GM21737 (cell line): ENCODE results near the gene PKNOX1.
"Not testable (repeated sequence)": the region's sequence is repeated elsewhere in the genome, so short reads cannot be mapped to it uniquely, and the experiment has no call there.

Source experiments
- ATAC-seq: cut with Tn5 transposase; IDR thresholded peaks from one replicate; pipeline ENCODE4 v1.9.1; 2021; ENCODE audit warnings: mild to moderate bottlenecking, moderate library complexity; ENCODE audit not compliant: unreplicated experiment

PKNOX1 gene

DNA sequence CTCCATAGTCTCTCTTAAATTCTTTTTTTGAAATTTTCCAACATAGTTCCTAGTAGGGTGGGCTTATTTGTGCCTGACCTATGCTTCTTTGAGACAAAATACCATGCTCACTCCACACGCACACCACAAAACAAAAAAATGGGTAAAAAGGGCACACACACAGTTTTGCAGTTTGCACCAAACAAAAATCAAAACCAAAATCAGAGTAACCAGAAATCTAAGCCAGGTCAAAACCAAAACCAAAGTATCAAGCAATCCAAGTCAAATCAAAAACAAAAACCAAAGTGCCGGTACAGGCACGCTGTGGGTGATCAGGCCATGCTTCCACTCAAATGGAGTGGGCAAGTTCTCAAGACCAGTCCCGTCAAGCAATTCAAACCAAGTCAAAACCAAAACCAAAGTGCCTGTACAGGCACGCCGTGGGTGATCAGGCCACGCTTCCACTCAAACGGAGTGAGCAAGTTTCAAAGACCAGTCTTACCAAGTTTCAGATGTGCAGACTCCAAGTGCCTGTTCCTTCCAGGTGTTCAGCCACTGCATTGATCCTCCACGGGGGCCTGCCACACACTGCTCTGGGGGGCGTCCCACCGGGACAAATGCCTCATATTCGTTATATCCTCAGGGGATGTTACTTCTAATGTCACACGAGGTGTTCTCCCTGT, 25.1 kb upstream of the PKNOX1 start:
- not testable (repeated sequence) for ATAC-seq

DNA sequence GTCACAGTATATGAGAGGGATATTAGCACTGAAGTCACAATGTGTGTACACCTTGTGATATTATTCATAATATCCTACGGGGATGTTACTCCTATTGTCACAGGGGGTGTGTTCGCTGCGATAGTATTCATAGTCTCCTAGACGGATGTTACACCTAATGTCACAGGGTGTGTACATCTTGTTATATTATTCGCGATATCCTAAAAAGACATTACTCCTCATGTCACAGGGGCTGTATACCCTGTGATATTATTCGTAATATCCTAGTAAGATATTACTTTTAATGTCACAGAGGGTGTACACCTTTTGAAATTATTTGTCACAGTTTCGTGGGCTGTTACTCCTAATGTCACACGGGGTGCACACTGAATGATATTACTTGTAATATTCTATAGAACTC, 23.2 kb upstream of the PKNOX1 start:
- ATAC-seq: not testable (repeated sequence)

DNA sequence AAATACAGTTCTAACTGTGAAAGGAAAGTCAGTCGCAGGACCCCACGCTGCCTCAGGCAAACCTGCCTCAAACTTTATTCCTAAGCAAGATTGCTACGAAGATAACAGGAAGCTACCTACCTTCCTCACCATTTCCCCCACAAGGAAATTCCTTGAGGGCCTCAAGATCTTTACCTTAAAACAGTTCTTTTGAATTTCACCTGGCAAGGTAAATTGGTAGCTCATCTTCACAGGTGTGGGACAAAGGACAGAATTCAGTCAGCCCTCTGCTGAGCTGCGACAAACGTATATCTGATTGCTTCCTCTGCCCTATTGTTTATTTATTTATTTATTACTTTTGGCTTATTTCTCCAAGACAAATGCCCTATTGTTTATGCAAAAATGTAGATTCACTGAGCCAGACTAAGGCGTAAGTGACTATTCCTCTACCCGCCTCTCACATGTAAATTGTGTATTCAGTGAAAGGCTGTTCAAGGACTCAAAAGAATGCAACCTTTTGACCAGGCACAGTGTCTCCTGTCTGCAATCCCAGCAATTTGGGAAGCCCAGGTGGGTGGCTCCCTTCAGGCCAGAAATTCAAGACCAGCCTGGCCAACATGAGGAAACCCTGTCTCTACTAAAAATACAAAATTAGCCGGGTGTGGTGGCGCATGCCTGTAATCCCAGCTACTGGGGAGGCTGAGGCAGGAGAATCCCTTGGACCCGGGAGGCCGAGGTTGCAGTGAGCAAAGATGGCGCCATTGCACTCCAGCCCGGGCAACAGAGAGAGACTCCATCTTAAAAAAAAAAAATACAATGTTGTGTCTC, 17.3 kb upstream of the PKNOX1 start:
- peak; percentile 100 for ATAC-seq

DNA sequence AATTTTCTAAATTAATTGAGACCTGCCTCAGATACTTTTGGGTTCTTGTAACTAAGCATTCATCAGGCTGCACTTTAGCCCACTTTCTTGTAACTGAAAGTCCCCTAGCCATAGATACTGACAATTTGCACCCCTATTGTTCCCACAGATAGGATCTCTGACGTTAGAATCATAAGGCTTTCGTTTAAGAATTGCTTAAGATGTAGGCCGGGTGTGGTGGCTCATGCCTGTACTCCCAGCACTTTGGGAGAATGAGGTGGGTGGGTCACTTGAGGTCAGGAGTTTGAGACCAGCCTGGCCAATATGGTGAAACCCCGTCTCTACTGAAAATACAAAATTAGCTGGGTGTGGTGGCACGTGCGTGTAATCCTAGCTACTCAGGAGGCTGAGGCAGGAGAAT, 16.2 kb upstream of the PKNOX1 start:
- ATAC-seq: not testable (repeated sequence)

DNA sequence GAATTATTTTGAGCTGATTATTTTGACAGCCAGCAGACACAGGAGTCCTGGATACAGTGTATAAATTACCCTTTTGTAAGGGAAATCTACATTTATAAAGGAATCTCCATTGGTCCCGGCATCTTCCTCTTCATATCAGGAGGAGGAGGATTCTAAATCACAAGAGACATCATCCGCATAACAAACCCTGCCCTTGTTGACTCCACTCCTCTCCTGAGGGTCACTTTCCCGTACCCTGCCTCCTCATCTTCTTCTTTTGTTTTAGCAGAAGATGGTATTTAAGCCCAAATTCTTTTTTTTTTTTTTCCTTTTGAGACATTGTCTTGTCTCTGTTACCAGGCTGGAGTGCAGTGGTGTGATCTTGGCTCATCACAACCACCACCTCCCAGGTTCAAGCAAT, 14.6 kb upstream of the PKNOX1 start:
- ATAC-seq: no peak

DNA sequence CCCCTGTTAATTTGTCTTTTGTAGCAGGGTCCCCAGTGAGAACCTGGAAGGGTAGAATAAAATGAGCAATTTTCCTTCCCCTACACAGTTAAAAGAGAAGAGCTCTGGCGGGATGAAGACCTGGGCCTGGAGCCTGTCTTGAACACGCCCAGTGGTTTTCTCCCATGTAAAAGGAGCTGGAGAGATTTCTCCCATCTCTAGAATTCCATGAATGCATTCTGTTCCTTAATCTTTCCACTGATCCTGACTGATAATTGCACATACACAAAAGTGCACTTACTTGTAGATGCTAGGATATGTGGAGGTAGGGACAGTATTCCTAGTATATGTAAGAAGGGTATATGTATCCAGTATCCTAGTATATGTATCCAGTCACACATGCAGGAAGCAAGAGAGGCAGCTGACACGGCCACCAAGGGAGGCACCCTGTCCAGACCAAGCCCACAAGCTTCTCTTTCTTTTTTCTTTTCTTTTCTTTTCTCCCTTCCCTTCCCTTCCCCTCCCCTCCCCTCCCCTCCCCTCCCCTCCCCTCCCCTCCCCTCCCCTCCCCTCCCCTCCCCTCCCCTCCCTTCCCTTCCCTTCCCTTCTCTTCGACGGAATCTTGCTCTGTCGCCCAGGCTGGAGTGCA, 11.9 kb upstream of the PKNOX1 start:
- no peak for ATAC-seq

DNA sequence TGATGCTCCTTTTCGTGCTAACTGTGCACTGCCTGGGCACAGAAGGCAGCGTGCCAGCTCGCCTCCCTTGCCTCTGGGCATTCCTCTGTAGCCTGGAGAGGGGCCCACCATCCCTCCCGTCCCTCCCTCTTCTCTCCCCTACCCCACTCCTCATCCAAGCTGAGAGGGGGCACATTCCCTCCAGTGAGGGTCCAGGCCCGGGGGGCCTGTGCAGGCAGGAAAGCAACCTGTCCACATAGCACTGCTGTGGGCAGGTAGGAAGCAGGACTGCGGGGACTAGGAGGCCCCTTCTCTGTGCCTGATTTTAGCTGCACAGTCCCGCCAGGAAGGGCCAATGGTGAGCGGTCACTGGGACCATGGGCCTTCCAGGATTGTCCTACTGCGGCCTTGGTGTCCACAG, 10.3 kb upstream of the PKNOX1 start:
- ATAC-seq: no peak

DNA sequence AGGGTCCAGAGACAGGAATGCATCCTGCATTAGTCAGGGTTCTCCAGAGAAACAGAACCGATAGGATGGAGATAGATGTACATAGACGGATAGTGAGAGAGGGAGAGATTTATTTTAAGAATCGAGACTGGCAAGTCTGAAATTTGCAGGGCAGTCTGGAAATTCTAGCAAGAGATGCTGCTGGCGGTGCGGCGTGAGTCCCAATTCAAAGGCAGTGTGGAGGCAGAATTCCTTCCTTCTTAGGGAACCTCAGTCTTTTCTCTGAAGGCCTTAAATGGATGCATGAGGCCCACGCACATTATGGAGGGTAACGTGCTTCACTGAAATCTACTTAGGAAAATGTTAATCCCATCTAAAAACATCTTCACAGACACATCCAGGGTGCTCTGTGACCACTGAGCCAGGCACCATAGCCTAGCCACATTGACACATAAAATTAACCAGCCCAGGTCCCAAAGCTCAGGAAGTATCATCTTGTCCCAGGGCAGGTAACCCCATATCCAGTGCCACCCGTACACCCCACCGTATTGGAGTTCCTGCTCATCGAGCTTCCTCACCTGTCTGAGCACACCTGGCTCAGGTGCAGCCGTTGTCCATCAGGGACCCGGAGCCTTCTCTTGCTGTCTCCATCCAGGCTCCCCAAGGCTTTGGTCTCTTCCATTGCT, 9.7 kb upstream of the PKNOX1 start:
- no peak for ATAC-seq

DNA sequence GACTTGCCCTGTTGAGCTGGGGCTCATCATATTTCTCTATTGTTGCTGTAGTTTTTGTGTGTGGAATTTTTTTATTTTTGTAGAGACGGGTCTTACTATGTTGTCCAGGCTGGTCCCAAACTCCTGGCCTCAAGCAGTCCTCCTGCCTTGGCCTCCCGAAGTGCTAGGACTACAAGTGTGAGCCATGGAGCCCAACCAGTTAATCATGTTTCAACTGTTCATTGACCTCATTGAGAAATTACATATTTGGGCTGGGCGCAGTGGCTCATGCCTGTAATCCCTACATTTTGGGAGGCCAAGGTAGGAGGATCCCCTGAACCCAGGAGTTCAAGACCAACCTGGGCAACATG, 9.2 kb upstream of the PKNOX1 start:
- ATAC-seq: no peak

DNA sequence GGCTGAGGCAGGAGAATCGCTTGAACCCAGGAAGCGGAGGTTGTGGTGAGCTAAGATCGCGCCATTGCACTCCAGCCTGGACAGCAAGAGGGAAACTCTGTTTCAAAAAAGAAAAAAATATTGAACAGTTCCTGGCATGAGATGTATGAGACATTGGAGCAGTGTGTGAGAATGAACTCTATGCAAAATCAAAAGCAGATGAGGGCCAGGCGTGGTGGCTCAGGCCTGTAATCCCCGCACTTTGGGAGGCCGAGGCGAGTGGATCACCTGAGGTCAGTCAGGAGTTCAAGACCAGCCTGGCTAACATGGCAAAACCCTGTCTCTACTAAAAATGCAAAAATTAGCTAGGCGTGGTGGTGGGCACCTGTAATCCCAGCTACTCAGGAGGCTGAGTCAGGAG, 6.7 kb upstream of the PKNOX1 start:
- ATAC-seq: not testable (repeated sequence)

DNA sequence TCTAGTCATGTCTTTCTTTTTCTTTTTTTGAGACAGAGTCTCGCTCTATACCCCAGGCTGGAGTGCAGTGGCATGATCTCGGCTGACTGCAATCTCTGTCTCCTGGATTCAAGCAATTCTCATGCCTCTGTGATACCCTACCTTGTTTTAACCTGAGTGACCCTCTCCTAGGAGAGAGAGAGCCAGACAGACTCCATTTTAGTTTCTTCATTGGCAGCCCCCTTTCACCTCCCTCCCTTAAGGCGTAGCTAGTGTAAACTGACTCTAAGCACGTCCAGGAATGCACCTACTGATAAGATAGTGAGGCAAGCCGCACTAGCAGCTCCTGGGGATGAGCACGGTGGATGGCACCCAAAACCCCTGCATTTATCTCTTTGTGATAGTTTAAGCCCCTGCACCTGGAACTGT, 5.2 kb upstream of the PKNOX1 start:
- ATAC-seq: no peak

DNA sequence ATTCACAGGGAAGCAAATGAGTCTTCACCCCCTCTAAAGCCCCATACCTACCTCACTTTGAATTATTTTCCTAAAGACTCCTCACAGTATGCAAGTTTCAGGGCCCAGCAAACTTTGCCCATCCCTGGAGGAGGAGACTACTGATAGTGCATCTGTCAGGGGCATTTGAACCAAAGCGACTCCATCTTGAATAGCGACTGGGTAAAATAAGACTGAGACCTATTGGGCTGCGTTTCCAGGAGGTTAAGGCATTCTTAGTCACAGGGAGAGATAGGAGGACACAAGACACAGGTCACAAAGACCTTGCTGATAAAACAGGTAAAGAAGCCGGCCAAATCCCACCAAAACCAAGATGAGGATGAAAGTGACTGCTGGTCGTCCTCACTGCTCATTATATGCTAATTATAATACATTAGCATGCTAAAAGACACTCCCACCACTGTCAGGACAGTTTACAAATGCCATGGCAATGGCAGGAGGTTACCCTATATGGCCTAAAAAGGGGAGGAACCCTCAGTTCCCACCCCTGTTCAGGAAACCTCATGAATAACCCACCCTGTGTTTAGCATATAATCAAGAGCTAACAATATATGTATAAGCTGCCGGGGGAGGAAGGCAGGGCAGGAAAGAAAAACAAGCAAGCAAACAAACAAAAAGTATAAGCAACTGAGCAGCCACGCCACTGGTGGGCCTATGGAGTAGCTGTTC, 3.3 kb upstream of the PKNOX1 start:
- no peak for ATAC-seq

DNA sequence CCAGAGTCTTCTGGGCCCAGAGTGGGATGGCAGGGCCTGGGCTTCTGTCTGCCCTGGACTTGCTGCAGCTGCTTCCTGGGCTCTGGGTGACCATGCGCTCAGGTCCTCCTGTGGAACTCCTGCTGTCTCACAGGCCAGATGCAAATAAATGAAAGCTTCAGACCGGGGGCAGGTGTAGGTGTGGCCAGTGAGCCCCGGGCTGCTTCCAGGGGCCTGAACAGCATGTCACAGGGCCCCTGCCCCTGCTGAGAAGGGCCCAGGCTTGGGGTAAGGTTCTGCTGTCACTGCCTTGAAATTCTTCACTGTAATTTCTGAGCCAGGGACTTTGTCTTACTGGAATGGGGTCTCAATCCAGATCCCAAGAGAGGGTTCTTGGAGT, 2.5 kb upstream of the PKNOX1 start:
- ATAC-seq: no peak

DNA sequence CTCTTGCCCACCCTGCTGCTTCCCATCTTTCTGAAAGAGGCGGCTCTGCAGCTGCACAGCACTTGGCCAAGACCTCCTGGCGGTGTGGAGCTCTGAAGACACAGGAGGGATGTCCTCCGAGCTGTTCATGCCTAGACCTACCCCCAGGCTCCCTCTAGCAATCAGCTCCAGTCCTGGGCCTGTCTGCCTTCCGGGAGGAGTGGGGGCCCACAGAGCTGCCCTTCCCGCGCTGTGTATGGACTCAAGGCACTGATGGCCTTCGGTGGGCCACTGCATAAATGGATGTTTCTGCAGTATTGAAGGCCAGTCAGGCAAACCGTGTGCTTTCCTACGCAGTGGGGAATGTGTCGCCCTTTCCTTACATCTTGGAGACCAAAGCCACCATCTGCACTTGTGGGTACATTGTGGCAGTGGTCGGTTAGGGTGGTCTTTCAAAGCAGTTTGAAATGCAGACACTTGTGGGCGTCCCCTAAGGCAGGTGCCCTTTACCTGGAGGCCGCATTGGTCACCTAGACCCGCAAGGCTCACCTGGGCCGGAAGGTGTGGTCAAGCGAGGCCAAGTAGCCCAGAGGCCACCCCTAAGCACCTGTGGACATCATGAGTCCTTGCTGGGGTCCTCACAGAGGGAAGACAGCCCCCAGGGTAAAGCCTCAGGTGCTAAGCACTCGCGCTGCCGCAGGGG, 912 bp upstream of the PKNOX1 start:
- no peak for ATAC-seq

DNA sequence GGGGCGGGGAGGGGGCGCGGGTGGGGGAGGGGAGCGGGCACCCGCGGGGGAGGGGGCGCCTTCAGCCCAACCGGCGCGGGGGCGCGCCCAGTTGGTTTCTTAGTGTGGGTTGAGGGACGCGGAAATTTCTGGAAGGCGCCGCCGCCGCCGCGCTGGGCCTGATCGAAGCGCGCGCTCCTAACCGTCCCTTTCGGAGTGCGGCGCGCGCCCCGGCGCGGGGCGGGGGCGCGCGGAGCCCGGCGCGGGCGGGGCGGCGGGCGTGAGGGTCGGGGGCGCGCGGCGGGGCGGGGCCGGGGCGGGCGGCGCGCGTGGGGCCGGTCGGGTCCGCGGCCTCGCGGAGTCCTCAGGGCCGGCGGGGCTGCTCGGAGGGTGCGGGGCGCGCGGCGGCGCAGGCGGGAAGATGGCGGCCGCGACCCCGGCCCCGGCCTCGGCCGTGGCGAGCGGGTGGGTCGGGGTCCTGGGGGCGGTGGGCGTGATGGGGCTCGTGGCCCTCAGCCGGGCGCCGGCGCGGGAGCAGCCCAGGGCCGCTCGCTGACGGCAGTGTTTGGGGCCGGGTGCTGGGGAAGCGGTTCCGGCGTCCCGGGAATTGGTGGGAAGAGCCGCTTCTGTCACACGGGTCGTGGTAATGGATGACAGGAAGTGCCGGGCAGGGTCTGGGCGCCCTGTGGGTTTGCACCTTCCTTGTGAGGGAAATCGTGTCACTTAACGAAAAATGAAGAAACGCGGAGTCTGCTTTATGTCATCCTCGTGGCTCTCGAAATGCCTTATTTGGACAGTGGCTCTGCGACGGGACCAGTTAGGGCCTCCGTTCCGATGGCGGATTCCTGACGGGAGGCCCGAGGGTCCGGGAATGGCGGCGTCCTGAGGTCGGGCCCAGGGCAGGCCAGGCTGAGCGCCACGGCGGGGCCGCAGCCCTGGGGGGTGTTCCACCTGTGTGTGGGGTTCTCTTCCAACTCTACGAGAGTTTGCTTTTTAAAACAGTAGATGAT, 764 bp downstream of the PKNOX1 start:
- peak; percentile 22 for ATAC-seq

DNA sequence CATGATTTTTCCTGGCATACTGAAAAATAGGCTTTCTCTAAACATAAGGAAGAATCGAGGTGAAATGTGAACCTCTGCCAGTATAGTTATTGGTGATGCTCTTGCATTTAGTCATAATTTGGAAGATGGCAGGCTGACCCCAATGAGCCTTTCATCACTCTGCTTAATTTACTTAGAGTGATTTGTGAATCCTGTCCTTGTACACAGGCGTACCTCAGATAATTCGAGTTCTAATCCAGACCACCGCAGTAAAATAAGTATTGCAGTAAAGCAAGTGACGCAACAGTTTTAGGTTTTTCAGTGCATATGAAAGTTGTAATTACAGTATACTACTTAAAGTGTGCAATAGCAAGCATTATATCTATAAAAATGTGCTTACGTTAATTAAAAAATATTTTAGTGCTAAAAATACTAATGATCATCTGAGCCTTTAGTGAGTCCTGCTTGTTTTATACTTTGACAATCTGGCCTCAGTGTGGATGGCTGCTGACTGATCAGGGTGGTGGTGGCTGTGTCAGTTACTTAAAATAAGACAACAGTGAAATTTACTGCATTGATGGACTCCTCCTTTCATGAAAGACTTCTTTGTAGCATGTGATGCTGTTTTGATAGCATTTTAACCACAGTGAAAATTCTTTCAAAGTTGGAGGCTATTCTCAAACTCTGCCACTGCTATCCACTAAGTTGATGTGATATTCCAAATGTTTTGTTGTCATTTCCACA, 1.7 kb downstream of the PKNOX1 start:
- no peak for ATAC-seq

DNA sequence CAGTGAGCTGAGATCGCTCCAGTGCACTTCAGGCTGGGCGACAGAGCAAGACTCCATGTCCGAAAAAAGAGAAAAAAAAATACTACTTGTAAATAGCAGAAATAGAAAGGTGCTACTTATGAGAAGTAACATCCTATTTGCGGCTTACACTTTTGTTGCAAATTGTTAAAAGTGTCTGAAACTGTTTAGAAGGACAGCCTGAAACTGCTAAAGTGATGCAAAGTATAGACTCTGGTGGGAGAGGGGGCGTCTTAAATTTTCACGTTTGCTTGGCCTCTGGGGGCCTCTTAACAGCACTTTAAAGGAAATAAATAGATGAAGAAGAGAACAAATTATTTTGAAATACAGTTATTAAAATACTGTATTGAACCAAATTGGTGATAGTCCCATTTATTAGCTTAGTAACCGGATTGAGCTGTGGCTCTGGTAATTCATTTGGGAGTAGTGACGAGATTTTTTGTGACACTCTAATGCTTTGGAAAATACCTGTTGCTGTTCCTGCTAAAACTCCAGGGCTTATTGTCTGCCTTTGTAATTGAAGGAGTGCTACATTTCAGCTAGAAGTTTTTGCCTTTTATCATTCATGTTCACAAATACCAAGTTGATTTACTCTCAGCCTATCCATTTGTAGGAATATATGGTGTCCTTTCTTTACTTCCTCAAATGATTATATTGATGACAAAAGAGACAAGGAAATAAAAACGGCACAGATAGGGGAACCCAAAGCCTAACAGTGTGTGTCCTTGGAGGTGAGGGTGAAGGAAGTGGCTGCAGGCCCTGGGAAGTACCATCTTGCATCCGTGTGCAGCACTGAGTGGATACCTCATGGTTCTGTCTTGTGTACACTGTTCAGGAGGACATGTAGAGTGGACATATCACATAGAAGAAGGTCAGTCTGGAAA, 6.2 kb downstream of the PKNOX1 start:
- no peak for ATAC-seq

DNA sequence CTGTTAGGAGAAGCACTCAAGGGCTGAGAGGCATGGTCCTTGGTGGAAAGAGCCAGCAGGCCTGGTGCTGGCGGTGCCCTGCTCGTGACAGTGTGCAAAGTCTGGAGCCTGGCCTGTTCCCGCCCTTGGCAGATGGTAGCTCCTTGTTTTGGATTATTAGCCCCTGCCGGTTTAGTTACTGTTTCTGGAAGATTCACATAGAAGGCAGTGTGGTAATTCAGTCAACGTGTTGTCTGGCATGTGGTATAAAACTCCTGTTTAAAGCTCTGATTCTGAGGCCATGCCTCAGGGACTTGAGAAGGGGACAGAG, 6.8 kb downstream of the PKNOX1 start:
- ATAC-seq: no peak
